Right kidney (tissue), 9 donors: ENCODE measurements around the gene ACADS.

ENCODE experiments used
- DNase-seq: peaks from one replicate; pipeline ENCODE4 v3.0.0-alpha.2; 2016
- long read RNA-seq, 8 donors: transcript quantifications; one replicate each; lab custom pipeline, GENCODE V29; 2026

ACADS gene
- long read RNA-seq, donor 1, transcript ACADS-201 (10 exons, 1,950 nt) = major isoform, 15 of 29 reads
- long read RNA-seq, donor 1, partial matches to known transcripts = 13 of 29 reads
- long read RNA-seq, donor 1, other reads (novel, unspliced or antisense) = 0 of 29 reads
- long read RNA-seq, donor 2, transcript ACADS-201 (10 exons, 1,950 nt) = major isoform, 10 of 21 reads
- long read RNA-seq, donor 2, partial matches to known transcripts = 11 of 21 reads
- long read RNA-seq, donor 2, other reads (novel, unspliced or antisense) = 0 of 21 reads
- long read RNA-seq, donor 3, partial matches to known transcripts = 5 of 9 reads
- long read RNA-seq, donor 3, other reads (novel, unspliced or antisense) = 0 of 9 reads
- long read RNA-seq, donor 4, partial matches to known transcripts = 13 of 17 reads
- long read RNA-seq, donor 4, other reads (novel, unspliced or antisense) = 0 of 17 reads
- long read RNA-seq, donor 5, transcript ACADS-201 (10 exons, 1,950 nt) = major isoform, 5 of 6 reads
- long read RNA-seq, donor 5, partial matches to known transcripts = 0 of 6 reads
- long read RNA-seq, donor 5, other reads (novel, unspliced or antisense) = 0 of 6 reads
- long read RNA-seq, donor 6, transcript ACADS-201 (10 exons, 1,950 nt) = major isoform, 12 of 13 reads
- long read RNA-seq, donor 6, partial matches to known transcripts = 0 of 13 reads
- long read RNA-seq, donor 6, other reads (novel, unspliced or antisense) = 0 of 13 reads
- long read RNA-seq, donor 7, transcript ACADS-201 (10 exons, 1,950 nt) = major isoform, 21 of 41 reads
- long read RNA-seq, donor 7, partial matches to known transcripts = 18 of 41 reads
- long read RNA-seq, donor 7, other reads (novel, unspliced or antisense) = 0 of 41 reads
- long read RNA-seq, donor 8, transcript ACADS-201 (10 exons, 1,950 nt) = major isoform, 8 of 24 reads
- long read RNA-seq, donor 8, partial matches to known transcripts = 16 of 24 reads
- long read RNA-seq, donor 8, other reads (novel, unspliced or antisense) = 0 of 24 reads

- peak; percentile 92 for DNase-seq
Measured at GRCh38 chr12:120725659-120726509, at the start of gene ACADS. Gene ACADS, plus strand, starts transcription at chr12:120725826. Its CDS starts 60 bp downstream, at chr12:120725886.

- DNase-seq = no peak
Measured at GRCh38 chr12:120677765-120678473, 47.7 kb upstream of the ACADS start.

GRCh38 chr12:120678572-120678971, 47.1 kb upstream of the ACADS start:
- DNase-seq = no peak

GRCh38 chr12:120680165-120680738, 45.4 kb upstream of the ACADS start:
- no peak for DNase-seq

- no peak for DNase-seq
Measured at GRCh38 chr12:120684523-120684932, 41.1 kb upstream of the ACADS start.

GRCh38 chr12:120685522-120685921, 40.1 kb upstream of the ACADS start:
- DNase-seq = no peak

GRCh38 chr12:120686151-120686689, 39.4 kb upstream of the ACADS start:
- no peak for DNase-seq

GRCh38 chr12:120686690-120687577, 38.7 kb upstream of the ACADS start, which contains the start of gene MLEC:
Gene MLEC, plus strand, starts transcription at chr12:120687149. Its CDS starts 148 bp downstream, at chr12:120687297.
- peak; percentile 100 for DNase-seq

GRCh38 chr12:120687578-120688289, 37.9 kb upstream of the ACADS start:
- no peak for DNase-seq

GRCh38 chr12:120688527-120689071, 37.0 kb upstream of the ACADS start:
- peak; percentile 29 for DNase-seq

- no peak for DNase-seq
Measured at GRCh38 chr12:120689397-120690082, 36.1 kb upstream of the ACADS start.

- DNase-seq = no peak
Measured at GRCh38 chr12:120690083-120690450, 35.6 kb upstream of the ACADS start.

GRCh38 chr12:120690978-120691377, 34.6 kb upstream of the ACADS start:
- DNase-seq = no peak

- no peak for DNase-seq
Measured at GRCh38 chr12:120692524-120693033, 33.0 kb upstream of the ACADS start.

GRCh38 chr12:120693848-120694247, 31.8 kb upstream of the ACADS start:
- no peak for DNase-seq

GRCh38 chr12:120696626-120697025, 29.0 kb upstream of the ACADS start:
- DNase-seq = no peak

- no peak for DNase-seq
Measured at GRCh38 chr12:120697344-120697743, 28.3 kb upstream of the ACADS start.

- no peak for DNase-seq
Measured at GRCh38 chr12:120698665-120699064, 27.0 kb upstream of the ACADS start.
